ENCODE data around the gene THSD7A. TPM values are rescaled to one million over a fixed set of nuclear protein-coding genes. Genes with fewer than 3 reads are reported as not detected.

Gene THSD7A
- total RNA-seq, 1 donor from 2014 or later = 3.5 TPM

GRCh38 chr7:11714205-11714604, 117.8 kb downstream of the THSD7A start:
- H3K27ac ChIP-seq (ENCODE audit: low read depth, low read length) = no peak overlapping the region
- H3K36me3 ChIP-seq (ENCODE audit: insufficient read depth, low read length) = no peaks in the 10 kb centered on the region
- no peak for DNase-seq (ENCODE audit: low read depth)
- Mint-ChIP-seq H3K9me3 (ENCODE audit: unreplicated experiment) (no peaks in the 10 kb centered on the region), H3K4me3 (ENCODE audit: unreplicated experiment) (no peak overlapping the region), H3K27ac (ENCODE audit: unreplicated experiment) (no peak overlapping the region), H3K27me3 (ENCODE audit: low read depth, unreplicated experiment) (no peaks in the 10 kb centered on the region), H3K4me1 (ENCODE audit: low read depth, unreplicated experiment) (peaks cover 11% of the 10 kb centered on the region), H3K36me3 (ENCODE audit: low read depth, unreplicated experiment) (no peaks in the 10 kb centered on the region)
- no peak overlapping the region for H3K9ac ChIP-seq (ENCODE audit: low read length)
- no peak overlapping the region for H2AFZ ChIP-seq (ENCODE audit: low read depth, low read length)
- H4K20me1 ChIP-seq (ENCODE audit: insufficient read depth, low read length) = no peaks in the 10 kb centered on the region
- TF ChIP-seq EZH2 (IDR thresholded peaks at IDR 0.05; ENCODE audit: insufficient read depth, low read length) = no peak
- TF ChIP-seq, protein P1, sequence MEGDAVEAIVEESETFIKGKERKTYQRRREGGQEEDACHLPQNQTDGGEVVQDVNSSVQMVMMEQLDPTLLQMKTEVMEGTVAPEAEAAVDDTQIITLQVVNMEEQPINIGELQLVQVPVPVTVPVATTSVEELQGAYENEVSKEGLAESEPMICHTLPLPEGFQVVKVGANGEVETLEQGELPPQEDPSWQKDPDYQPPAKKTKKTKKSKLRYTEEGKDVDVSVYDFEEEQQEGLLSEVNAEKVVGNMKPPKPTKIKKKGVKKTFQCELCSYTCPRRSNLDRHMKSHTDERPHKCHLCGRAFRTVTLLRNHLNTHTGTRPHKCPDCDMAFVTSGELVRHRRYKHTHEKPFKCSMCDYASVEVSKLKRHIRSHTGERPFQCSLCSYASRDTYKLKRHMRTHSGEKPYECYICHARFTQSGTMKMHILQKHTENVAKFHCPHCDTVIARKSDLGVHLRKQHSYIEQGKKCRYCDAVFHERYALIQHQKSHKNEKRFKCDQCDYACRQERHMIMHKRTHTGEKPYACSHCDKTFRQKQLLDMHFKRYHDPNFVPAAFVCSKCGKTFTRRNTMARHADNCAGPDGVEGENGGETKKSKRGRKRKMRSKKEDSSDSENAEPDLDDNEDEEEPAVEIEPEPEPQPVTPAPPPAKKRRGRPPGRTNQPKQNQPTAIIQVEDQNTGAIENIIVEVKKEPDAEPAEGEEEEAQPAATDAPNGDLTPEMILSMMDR (IDR thresholded peaks at IDR 0.05; ENCODE audit: insufficient read depth, low read depth, low read length) = no peak
- H3K4me3 ChIP-seq (ENCODE audit: insufficient read depth, low read depth, low read length) = no peak overlapping the region
- no peaks in the 10 kb centered on the region for H3K27me3 ChIP-seq (ENCODE audit: insufficient read depth, low read length)
- H3K4me1 ChIP-seq (ENCODE audit: insufficient read depth, low read length) = peaks cover 8% of the 10 kb centered on the region
- H3K79me2 ChIP-seq (ENCODE audit: insufficient read depth, low read length) = no peaks in the 10 kb centered on the region
- H3K4me2 ChIP-seq (ENCODE audit: low read length) = peak overlapping the region; percentile 40
- no peaks in the 10 kb centered on the region for H3K9me3 ChIP-seq (ENCODE audit: insufficient read depth, low read depth, low read length)
- FAIRE-seq = no peak

DNA sequence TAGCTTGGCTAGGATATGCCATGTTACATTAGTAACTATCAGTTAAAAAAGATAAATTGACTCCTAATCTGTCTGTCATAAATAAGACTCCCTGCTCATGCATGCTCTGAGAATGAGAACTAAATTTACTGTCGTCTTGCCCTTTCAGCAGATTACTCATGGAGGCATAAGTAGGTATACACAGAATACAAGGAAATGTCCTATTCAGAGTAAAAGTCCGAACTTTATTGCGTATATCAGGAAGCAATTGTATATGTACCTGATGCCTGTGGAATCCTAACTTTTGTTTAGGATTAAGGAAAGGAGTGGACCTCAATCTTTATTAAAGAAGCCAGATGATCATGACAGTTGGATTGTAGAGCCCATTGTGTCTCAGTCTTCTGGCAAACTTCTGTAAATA, 118.6 kb downstream of the THSD7A start:
- H3K36me3 ChIP-seq (ENCODE audit: insufficient read depth, low read length) = no peaks in the 10 kb centered on the region
- Mint-ChIP-seq H3K4me3 (ENCODE audit: unreplicated experiment) (no peak overlapping the region), H3K9me3 (ENCODE audit: unreplicated experiment) (no peaks in the 10 kb centered on the region), H3K27ac (ENCODE audit: unreplicated experiment) (no peak overlapping the region), H3K36me3 (ENCODE audit: low read depth, unreplicated experiment) (no peaks in the 10 kb centered on the region), H3K4me1 (ENCODE audit: low read depth, unreplicated experiment) (peaks cover 14% of the 10 kb centered on the region), H3K27me3 (ENCODE audit: low read depth, unreplicated experiment) (no peaks in the 10 kb centered on the region)
- H3K9ac ChIP-seq (ENCODE audit: low read length) = no peak overlapping the region
- H3K4me1 ChIP-seq (ENCODE audit: insufficient read depth, low read length) = peaks cover 8% of the 10 kb centered on the region
- TF ChIP-seq EZH2 (IDR thresholded peaks at IDR 0.05; ENCODE audit: insufficient read depth, low read length) = no peak
- TF ChIP-seq, protein P1 (IDR thresholded peaks at IDR 0.05; ENCODE audit: insufficient read depth, low read depth, low read length) = no peak
- DNase-seq (ENCODE audit: low read depth) (no peak), FAIRE-seq (no peak)
- H3K4me2 ChIP-seq (ENCODE audit: low read length) = no peak overlapping the region
- H3K4me3 ChIP-seq (ENCODE audit: insufficient read depth, low read depth, low read length) = no peak overlapping the region
- no peaks in the 10 kb centered on the region for H3K27me3 ChIP-seq (ENCODE audit: insufficient read depth, low read length)
- H4K20me1 ChIP-seq (ENCODE audit: insufficient read depth, low read length) = no peaks in the 10 kb centered on the region
- no peak overlapping the region for H3K27ac ChIP-seq (ENCODE audit: low read depth, low read length)
- no peak overlapping the region for H2AFZ ChIP-seq (ENCODE audit: low read depth, low read length)
- H3K9me3 ChIP-seq (ENCODE audit: insufficient read depth, low read depth, low read length) = no peaks in the 10 kb centered on the region
- no peaks in the 10 kb centered on the region for H3K79me2 ChIP-seq (ENCODE audit: insufficient read depth, low read length)

- Mint-ChIP-seq H3K4me1 (ENCODE audit: low read depth, unreplicated experiment) (peaks cover 23% of the 10 kb centered on the region), H3K27ac (ENCODE audit: unreplicated experiment) (no peak overlapping the region), H3K36me3 (ENCODE audit: low read depth, unreplicated experiment) (no peaks in the 10 kb centered on the region), H3K9me3 (ENCODE audit: unreplicated experiment) (no peaks in the 10 kb centered on the region), H3K27me3 (ENCODE audit: low read depth, unreplicated experiment) (no peaks in the 10 kb centered on the region), H3K4me3 (ENCODE audit: unreplicated experiment) (no peak overlapping the region)
- no peaks in the 10 kb centered on the region for H3K79me2 ChIP-seq (ENCODE audit: insufficient read depth, low read length)
- no peak overlapping the region for H3K9ac ChIP-seq (ENCODE audit: low read length)
- no peaks in the 10 kb centered on the region for H3K36me3 ChIP-seq (ENCODE audit: insufficient read depth, low read length)
- no peaks in the 10 kb centered on the region for H3K27me3 ChIP-seq (ENCODE audit: insufficient read depth, low read length)
- no peak overlapping the region for H2AFZ ChIP-seq (ENCODE audit: low read depth, low read length)
- H4K20me1 ChIP-seq (ENCODE audit: insufficient read depth, low read length) = no peaks in the 10 kb centered on the region
- no peak overlapping the region for H3K27ac ChIP-seq (ENCODE audit: low read depth, low read length)
- peaks cover 20% of the 10 kb centered on the region for H3K4me1 ChIP-seq (ENCODE audit: insufficient read depth, low read length)
- no peak overlapping the region for H3K4me2 ChIP-seq (ENCODE audit: low read length)
- no peaks in the 10 kb centered on the region for H3K9me3 ChIP-seq (ENCODE audit: insufficient read depth, low read depth, low read length)
- TF ChIP-seq, protein P1 (IDR thresholded peaks at IDR 0.05; ENCODE audit: insufficient read depth, low read depth, low read length) = no peak
- TF ChIP-seq EZH2 (IDR thresholded peaks at IDR 0.05; ENCODE audit: insufficient read depth, low read length) = no peak
- no peak for FAIRE-seq
- no peak for DNase-seq (ENCODE audit: low read depth)
- no peak overlapping the region for H3K4me3 ChIP-seq (ENCODE audit: insufficient read depth, low read depth, low read length)
Observed at GRCh38 chr7:11710377-11710776, 121.6 kb downstream of the THSD7A start.
